ENCODE measurements around the gene F7. TPM values are rescaled to one million over a fixed set of nuclear protein-coding genes. Genes with fewer than 3 reads are reported as not detected.

Gene F7
- total RNA-seq, 4 donors from 2014 or later, result 0.12 to 0.54 TPM; not detected in 2

DNA sequence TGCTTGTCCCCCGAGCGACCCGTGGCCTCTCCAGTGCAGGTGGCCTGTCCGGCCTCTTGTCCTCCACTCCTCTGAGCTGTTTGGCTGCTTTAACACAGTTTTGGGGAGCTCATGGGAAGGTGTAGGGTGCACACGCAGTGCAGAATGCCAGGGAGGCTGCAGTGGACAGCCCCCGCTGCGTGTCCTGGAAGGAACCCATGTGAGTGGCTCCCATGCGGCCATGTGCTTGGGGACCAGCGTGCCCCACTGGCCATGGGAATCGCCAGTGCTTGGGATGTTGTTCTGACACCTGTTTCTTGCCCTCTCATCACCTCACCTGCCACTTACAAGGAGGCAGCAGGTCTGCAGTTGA lies 22.6 kb upstream of the F7 start:
- H3K4me3 ChIP-seq, result no peak overlapping the region
- WGBS, 2 donors (ENCODE audit: low coverage in 1 of 2), result no CpG with 5 or more reads among the region's 10 CpGs
- TF ChIP-seq, protein P1, sequence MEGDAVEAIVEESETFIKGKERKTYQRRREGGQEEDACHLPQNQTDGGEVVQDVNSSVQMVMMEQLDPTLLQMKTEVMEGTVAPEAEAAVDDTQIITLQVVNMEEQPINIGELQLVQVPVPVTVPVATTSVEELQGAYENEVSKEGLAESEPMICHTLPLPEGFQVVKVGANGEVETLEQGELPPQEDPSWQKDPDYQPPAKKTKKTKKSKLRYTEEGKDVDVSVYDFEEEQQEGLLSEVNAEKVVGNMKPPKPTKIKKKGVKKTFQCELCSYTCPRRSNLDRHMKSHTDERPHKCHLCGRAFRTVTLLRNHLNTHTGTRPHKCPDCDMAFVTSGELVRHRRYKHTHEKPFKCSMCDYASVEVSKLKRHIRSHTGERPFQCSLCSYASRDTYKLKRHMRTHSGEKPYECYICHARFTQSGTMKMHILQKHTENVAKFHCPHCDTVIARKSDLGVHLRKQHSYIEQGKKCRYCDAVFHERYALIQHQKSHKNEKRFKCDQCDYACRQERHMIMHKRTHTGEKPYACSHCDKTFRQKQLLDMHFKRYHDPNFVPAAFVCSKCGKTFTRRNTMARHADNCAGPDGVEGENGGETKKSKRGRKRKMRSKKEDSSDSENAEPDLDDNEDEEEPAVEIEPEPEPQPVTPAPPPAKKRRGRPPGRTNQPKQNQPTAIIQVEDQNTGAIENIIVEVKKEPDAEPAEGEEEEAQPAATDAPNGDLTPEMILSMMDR (IDR thresholded peaks at IDR 0.05), result no peak
- TF ChIP-seq EP300 (IDR thresholded peaks at IDR 0.05) (no peak), POLR2AphosphoS5 (IDR thresholded peaks at IDR 0.05) (no peak), POLR2A (IDR thresholded peaks at IDR 0.05) (no peak)
- H3K27ac ChIP-seq, result no peak overlapping the region
- ATAC-seq, result no peak
- peaks cover 30% of the 10 kb centered on the region for H3K27me3 ChIP-seq
- peaks cover 0 to 27% of the 10 kb centered on the region in 2 donors for H3K36me3 ChIP-seq
- H3K9me3 ChIP-seq, result no peaks in the 10 kb centered on the region
- peaks cover 0 to 4% (median 0%) of the 10 kb centered on the region in 3 donors for H3K4me1 ChIP-seq

DNA sequence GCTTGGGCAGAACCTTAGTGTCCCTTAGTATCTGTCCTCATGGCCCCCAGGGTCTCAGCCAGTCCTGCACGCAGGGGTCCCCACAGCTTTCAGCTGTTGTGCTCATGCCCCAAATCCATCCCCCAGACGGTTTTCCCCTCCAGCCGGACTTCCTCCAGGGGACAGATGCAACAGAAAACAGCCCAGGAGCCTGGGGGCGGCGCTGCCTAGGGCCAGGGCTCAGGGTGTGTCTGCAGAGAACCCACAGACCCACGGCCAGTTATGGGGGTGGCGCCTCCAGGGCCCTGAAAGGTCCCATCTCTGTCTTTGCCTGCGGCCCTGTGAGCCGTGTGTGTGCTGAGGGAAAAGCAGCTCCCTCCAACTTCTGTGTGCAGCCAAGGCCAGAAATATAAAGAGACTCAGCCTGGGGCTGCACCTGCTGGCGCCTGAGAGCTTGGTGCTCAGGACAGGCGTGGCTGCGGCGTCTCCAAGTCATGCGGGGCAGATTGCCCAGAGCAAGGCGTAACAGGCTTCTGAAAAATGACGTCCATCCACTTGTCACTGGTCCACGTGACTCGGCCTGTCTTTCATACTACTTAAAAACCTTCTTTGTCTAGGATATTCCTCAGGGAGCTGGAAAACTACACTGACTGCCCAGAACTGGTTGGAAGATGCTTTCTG lies 22.1 kb upstream of the F7 start:
- no peaks in the 10 kb centered on the region for H3K9me3 ChIP-seq
- no peak for TF ChIP-seq EP300 (IDR thresholded peaks at IDR 0.05)
- no peak for TF ChIP-seq POLR2AphosphoS5 (IDR thresholded peaks at IDR 0.05)
- TF ChIP-seq POLR2A (IDR thresholded peaks at IDR 0.05), result no peak
- TF ChIP-seq, protein P1 (IDR thresholded peaks at IDR 0.05), result no peak
- peaks cover 0 to 4% (median 0%) of the 10 kb centered on the region in 3 donors for H3K4me1 ChIP-seq
- H3K36me3 ChIP-seq, result peaks cover 0 to 29% of the 10 kb centered on the region in 2 donors
- ATAC-seq, result peak; percentile 56
- 19 to 46% methylated on average over 3 to 5 of the region's 18 CpGs for WGBS, 2 donors (ENCODE audit: low coverage in 1 of 2)
- H3K27me3 ChIP-seq, result peaks cover 33% of the 10 kb centered on the region
- H3K4me3 ChIP-seq, result no peak overlapping the region
- no peak overlapping the region for H3K27ac ChIP-seq

- peaks cover 0 to 4% (median 0%) of the 10 kb centered on the region in 3 donors for H3K4me1 ChIP-seq
- no peak for ATAC-seq
- 84 to 91% methylated on average over 3 to 25 of the region's 25 CpGs for WGBS, 2 donors (ENCODE audit: low coverage in 1 of 2)
- H3K27ac ChIP-seq, result no peak overlapping the region
- TF ChIP-seq EP300 (IDR thresholded peaks at IDR 0.05) (no peak), POLR2A (IDR thresholded peaks at IDR 0.05) (no peak), POLR2AphosphoS5 (IDR thresholded peaks at IDR 0.05) (no peak)
- TF ChIP-seq, protein P1 (IDR thresholded peaks at IDR 0.05), result no peak
- H3K27me3 ChIP-seq, result peaks cover 37% of the 10 kb centered on the region
- peaks cover 0 to 22% of the 10 kb centered on the region in 2 donors for H3K36me3 ChIP-seq
- H3K4me3 ChIP-seq, result no peak overlapping the region
- no peaks in the 10 kb centered on the region for H3K9me3 ChIP-seq
These were observed 21.3 kb upstream of the F7 start for GRCh38 chr13:113084094-113084942.

DNA sequence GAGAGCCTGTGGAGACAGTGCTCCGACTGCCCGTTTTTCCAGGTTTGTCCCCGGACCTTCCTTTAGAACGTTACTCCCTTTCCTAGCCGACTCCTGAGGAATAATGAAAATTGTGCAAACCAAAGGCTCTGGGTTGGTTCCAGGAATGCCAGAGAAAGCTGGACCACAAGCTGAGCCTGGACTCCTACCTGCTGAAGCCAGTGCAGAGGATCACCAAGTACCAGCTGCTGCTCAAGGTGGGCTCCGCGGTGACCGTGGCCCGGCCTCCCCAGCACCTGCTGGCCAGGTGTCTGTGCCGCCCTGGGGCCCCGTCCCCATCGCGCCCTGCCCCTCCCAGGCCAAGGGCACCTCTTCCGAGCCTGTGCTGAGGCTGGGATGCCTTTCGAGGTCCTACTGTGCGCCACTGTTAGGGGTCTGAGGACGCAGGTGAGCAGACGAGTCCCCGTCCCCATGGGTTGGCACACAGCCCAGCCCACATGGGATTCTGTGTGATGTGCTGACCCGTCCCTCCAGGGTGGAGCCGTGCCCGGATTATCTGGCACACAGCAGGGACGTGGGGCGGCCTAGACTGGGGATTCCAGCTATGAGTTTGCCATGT lies 20.5 kb upstream of the F7 start:
- Histone ChIP-seq H3K27ac (no peak overlapping the region), H3K36me3 (peaks cover 0 to 20% of the 10 kb centered on the region in 2 donors), H3K9me3 (no peaks in the 10 kb centered on the region), H3K27me3 (peaks cover 37% of the 10 kb centered on the region), H3K4me3 (no peak overlapping the region), H3K4me1 (peaks cover 0 to 4% (median 0%) of the 10 kb centered on the region in 3 donors)
- 74 to 86% methylated on average over 4 to 7 of the region's 24 CpGs for WGBS, 2 donors (ENCODE audit: low coverage in 1 of 2)
- TF ChIP-seq POLR2A (IDR thresholded peaks at IDR 0.05) (no peak), POLR2AphosphoS5 (IDR thresholded peaks at IDR 0.05) (no peak), EP300 (IDR thresholded peaks at IDR 0.05) (no peak)
- TF ChIP-seq, protein P1 (IDR thresholded peaks at IDR 0.05), result no peak
- no peak for ATAC-seq
